Mesodermal cell (in vitro differentiated cells): ENCODE results near the gene ARR3.

Experiments used
- H3K27ac ChIP-seq: 2 replicates; pipeline ENCODE4 v1.7.0; 2013; ENCODE audit warnings: mild to moderate bottlenecking, low read depth, low read length, moderate library complexity; ENCODE audit not compliant: severe bottlenecking
- H3K36me3 ChIP-seq: 2 replicates; pipeline ENCODE4 v1.7.1; 2013; ENCODE audit warnings: mild to moderate bottlenecking, low read length, moderate library complexity; ENCODE audit not compliant: control insufficient read depth, insufficient read depth
- H3K4me1 ChIP-seq: one replicate; pipeline ENCODE4 v1.7.1; 2013; ENCODE audit warnings: mild to moderate bottlenecking, low read length; ENCODE audit not compliant: insufficient read depth, control insufficient read depth, poor library complexity, severe bottlenecking
- H3K4me3 ChIP-seq: 2 replicates; pipeline ENCODE4 v1.7.0; 2013; ENCODE audit warnings: low read length, control low read depth, mild to moderate bottlenecking; ENCODE audit not compliant: insufficient read depth, poor library complexity, severe bottlenecking; ENCODE audit errors: extremely low read depth
- H3K9me3 ChIP-seq: 2 replicates; pipeline ENCODE4 v1.7.1; 2013; ENCODE audit warnings: mild to moderate bottlenecking, low read length, moderate library complexity; ENCODE audit not compliant: control insufficient read depth
- WGBS, 2 experiments: methylation state at CpG; one replicate each; pipeline ENCODE4 v1.1.5; 2013; ENCODE audit warnings: missing lambda C conversion rate in 2 of 2; ENCODE audit not compliant: insufficient coverage in 2 of 2; 5-methylcytosine and 5-hydroxymethylcytosine counted together

The ARR3 gene

GRCh38 chrX:70279081-70279480 lies 10.9 kb downstream of the ARR3 start:
- no peaks in the 10 kb centered on the region for H3K36me3 ChIP-seq
- no CpG with 5 or more reads among the region's 3 CpGs for WGBS, 2 experiments

GRCh38 chrX:70280573-70280972 lies 12.4 kb downstream of the ARR3 start:
- Histone ChIP-seq H3K4me3 (no peak overlapping the region), H3K27ac (no peak overlapping the region), H3K4me1 (no peaks in the 10 kb centered on the region), H3K36me3 (no peaks in the 10 kb centered on the region), H3K9me3 (no peaks in the 10 kb centered on the region)
- WGBS, 2 experiments: 94% methylated on average over 2 of the region's 3 CpGs; no CpG with 5 or more reads in 1 of the 2 experiments

More at GRCh38 chrX:70279081-70279480, 10.9 kb downstream of the ARR3 start:
- Histone ChIP-seq H3K9me3 (no peaks in the 10 kb centered on the region), H3K4me1 (no peaks in the 10 kb centered on the region), H3K4me3 (no peak overlapping the region), H3K27ac (no peak overlapping the region)

- no peak within 1 kb of the TSS for H3K27ac ChIP-seq
- 90 to 99% methylated on average over 2 to 16 of the region's 21 CpGs for WGBS, 2 experiments
- H3K4me3 ChIP-seq: no peak within 1 kb of the TSS
- H3K4me1 ChIP-seq: no peaks in the 10 kb centered on the region
- peaks cover 12% of the 10 kb centered on the region for H3K36me3 ChIP-seq
- H3K9me3 ChIP-seq: no peaks in the 10 kb centered on the region
Observed at GRCh38 chrX:70281951-70282350, 13.8 kb downstream of the ARR3 start, which contains the start of gene RAB41. RAB41 (plus strand) TSS chrX:70282172; CDS start chrX:70282218, 46 bp downstream.

- peaks cover 23% of the 10 kb centered on the region for H3K36me3 ChIP-seq
- WGBS, 2 experiments: 83% methylated on average over 2 of the region's 11 CpGs; no CpG with 5 or more reads in 1 of the 2 experiments
Observed at GRCh38 chrX:70289168-70289792, 21.1 kb downstream of the ARR3 start.

GRCh38 chrX:70289793-70290770 lies 21.9 kb downstream of the ARR3 start, which contains the start of the genes KIF4A and PDZD11:
KIF4A (plus strand) TSS chrX:70290104; CDS start chrX:70290459, 355 bp downstream.
PDZD11 (minus strand) TSS chrX:70289927; CDS start chrX:70289341, 586 bp downstream.
- Histone ChIP-seq H3K36me3 (peaks cover 30% of the 10 kb centered on the region), H3K4me3 (peak within 1 kb of the TSS; percentile 47), H3K27ac (no peak within 1 kb of the TSS), H3K4me1 (no peaks in the 10 kb centered on the region), H3K9me3 (no peaks in the 10 kb centered on the region)
- WGBS, 2 experiments: 0% methylated on average over 4 to 21 of the region's 62 CpGs

More at GRCh38 chrX:70289168-70289792, 21.1 kb downstream of the ARR3 start:
- Histone ChIP-seq H3K9me3 (no peaks in the 10 kb centered on the region), H3K27ac (no peak overlapping the region), H3K4me1 (no peaks in the 10 kb centered on the region), H3K4me3 (peak overlapping the region; percentile 47)

GRCh38 chrX:70292788-70293187 lies 24.7 kb downstream of the ARR3 start:
- Histone ChIP-seq H3K4me3 (no peak overlapping the region), H3K4me1 (no peaks in the 10 kb centered on the region), H3K27ac (no peak overlapping the region), H3K9me3 (no peaks in the 10 kb centered on the region), H3K36me3 (peaks cover 23% of the 10 kb centered on the region)
- no CpG with 5 or more reads among the region's 1 CpG for WGBS, 2 experiments

- 100% methylated on average over 1 of the region's 5 CpGs for WGBS, 2 experiments
- H3K4me3 ChIP-seq: no peak overlapping the region
- peaks cover 25% of the 10 kb centered on the region for H3K36me3 ChIP-seq
- no peaks in the 10 kb centered on the region for H3K4me1 ChIP-seq
- no peaks in the 10 kb centered on the region for H3K9me3 ChIP-seq
- no peak overlapping the region for H3K27ac ChIP-seq
Observed at GRCh38 chrX:70293621-70294020, 25.5 kb downstream of the ARR3 start.

GRCh38 chrX:70301716-70302115 lies 33.6 kb downstream of the ARR3 start:
- Histone ChIP-seq H3K9me3 (no peaks in the 10 kb centered on the region), H3K4me1 (no peaks in the 10 kb centered on the region), H3K27ac (peak overlapping the region; percentile 64), H3K4me3 (no peak overlapping the region), H3K36me3 (peaks cover 51% of the 10 kb centered on the region)
- no CpG with 5 or more reads among the region's 3 CpGs for WGBS, 2 experiments

- Histone ChIP-seq H3K36me3 (peaks cover 11% of the 10 kb centered on the region), H3K4me3 (no peak overlapping the region), H3K4me1 (no peaks in the 10 kb centered on the region), H3K27ac (no peak overlapping the region), H3K9me3 (no peaks in the 10 kb centered on the region)
- no CpG with 5 or more reads among the region's 1 CpG for WGBS, 2 experiments
Observed at GRCh38 chrX:70313503-70313902, 45.4 kb downstream of the ARR3 start.

GRCh38 chrX:70322784-70323183 lies 54.6 kb downstream of the ARR3 start:
- Histone ChIP-seq H3K4me1 (no peaks in the 10 kb centered on the region), H3K27ac (no peak overlapping the region), H3K9me3 (no peaks in the 10 kb centered on the region), H3K36me3 (no peaks in the 10 kb centered on the region), H3K4me3 (no peak overlapping the region)
- WGBS, 2 experiments: 62 to 98% methylated on average over 2 to 4 of the region's 4 CpGs
